HG03460 (cell line): ENCODE data around the gene BRD1.

Experiments
- ATAC-seq: cut with Tn5 transposase; IDR thresholded peaks from one replicate; pipeline ENCODE4 v1.9.1; 2021; ENCODE audit not compliant: unreplicated experiment

Gene BRD1

GRCh38 chr22:49754696-49755630 lies 72.7 kb downstream of the BRD1 start:
- ATAC-seq = no peak

DNA sequence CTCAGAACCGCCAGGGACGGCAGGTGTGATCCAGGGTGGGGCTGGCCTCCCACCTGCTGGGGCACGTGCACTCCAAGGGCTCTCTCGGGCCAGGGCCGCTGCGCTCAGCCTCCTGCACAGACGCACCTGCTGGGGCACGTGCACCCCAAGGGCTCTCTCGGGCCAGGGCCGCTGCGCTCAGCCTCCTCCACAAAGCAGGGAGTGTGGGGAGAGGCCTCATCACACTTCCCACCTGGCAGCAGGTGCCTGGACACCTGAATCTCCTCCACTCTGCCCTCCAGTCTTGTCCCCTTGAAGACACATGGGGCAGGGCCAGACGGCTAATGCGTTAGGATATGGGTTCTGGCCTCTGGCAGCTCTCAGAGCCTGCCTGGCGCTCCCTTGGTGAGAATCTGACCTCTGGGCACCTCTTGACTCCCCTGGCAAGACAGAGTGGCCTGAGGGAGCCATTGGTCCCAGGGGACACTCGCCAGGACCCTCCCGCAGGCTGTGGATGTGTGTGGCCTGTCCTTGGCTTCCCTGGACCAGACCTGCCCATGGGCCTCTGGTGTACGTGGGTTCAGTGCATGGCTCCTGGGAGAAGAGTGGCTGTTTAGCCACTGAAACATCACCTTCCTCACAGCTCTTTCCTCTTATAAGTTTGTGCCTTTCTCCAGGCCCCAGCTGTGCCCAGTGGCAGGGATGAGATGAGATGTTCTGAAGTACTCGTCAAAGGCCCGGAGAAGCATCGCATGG lies 73.5 kb downstream of the BRD1 start:
- no peak for ATAC-seq

DNA sequence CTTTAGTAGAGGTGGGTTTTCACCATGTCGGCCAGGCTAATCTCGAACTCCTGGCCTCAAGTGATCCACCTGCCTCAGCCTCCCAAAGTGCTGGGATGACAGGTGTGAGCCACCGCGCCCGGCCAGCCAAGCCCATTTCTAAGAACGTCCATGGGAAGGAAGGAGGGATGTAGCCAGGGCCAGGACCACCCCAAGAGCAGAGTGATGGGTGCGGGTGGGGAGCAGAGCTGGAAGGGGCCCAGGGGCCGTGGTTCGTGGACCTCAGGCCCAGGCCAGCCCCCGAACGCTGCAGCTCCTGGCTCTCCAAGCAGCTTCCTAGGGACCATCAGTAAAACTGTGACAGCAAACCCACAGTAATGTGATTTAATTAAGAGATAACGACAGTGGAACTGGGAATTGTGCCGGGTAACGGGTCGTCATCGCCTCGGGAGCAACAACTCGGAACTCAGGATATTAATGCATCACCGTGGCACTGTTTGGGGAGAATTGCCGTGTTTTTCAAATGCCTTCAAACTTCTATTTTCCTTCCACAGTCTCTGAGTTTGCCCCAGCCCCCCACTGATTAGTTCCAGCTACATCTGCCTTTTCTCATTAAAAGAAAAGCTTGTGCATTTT lies 74.3 kb downstream of the BRD1 start:
- ATAC-seq = no peak

DNA sequence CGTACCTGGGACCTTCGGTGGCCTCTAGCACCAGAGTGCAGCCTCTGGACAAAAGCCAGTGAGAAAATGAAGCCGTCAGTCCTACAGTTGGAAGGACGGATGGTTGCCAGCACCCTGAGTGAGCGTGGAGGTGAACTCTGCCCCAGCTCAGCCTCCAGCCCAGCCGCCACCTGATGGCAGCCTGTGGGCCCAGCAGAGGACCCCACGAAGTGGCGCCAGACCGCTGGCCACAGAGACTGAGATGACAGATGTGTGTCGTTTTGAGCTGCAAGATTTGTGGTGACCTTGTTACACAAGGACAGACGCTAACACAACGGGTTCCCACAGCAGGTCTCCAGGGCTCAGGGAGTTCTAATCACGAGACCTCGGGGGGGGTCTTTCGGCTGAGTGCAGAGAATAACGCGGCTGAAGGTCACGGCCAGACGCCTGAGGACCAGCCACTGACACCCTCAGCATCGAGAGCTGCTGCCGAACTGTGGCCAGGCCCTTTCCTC lies 75.0 kb downstream of the BRD1 start:
- ATAC-seq = no peak

DNA sequence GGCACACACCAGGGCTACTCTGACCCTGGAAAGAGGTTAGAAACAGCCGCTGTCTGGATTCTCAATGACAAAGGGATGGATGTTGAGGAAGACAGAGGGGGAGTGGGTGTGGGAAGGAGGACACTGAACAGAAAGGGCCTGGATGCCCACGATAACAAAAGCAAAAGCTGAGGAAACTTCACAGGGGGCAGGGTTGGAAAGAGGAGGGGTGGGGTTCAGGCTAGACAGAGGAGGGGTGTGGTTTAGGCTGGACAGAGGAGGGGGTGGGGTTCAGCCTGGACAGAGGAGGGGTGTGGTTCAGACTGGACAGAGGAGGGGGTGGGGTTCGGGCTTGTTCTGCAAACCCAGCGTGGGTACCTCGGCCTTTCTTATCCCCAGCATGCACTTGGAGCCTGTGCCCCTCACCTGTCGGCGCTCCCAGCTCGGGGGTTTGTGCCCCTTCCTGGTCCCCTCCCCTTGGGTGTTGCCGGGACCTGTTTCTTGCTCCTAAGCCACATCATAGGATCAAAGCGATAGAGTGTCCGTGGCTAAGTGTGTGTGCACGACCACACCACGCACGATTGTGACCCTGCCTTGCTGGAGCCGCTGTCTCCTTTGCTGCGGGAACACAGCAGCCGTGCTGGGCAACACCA lies 75.6 kb downstream of the BRD1 start:
- ATAC-seq = no peak

DNA sequence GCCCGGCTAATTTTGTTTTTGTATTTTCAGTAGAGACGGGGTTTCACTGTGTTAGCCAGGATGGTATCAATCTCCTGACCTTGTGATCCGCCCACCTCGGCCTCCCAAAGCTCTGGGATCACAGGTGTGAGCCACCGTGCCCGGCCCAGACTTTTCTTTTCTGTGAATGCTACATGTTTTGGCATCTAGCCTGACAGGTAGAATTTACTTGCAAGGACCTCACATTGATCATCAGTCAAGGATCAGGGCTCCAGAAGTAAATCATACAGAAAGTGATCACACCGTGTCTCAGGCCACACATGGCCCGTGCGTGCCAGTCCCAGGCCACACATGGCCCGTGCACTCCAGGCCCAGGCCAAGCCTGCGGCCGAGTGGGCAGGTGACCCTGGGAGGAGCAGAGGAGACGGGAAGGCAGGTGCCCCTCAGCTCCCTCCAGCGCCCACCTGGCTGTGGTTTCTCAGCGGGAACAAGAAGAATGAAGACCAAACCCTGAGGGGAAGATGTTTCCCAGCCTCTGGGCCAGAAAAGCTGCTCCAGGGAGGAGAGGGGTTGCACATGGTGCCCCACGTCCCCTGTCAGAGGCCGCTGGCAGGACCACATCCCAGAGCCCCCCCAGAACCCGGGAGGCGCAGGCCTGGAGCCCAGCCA lies 76.2 kb downstream of the BRD1 start:
- no peak for ATAC-seq

GRCh38 chr22:49749885-49750510 lies 77.7 kb downstream of the BRD1 start:
- ATAC-seq = no peak

- ATAC-seq = no peak
Measured at GRCh38 chr22:49749227-49749626, 78.4 kb downstream of the BRD1 start.

DNA sequence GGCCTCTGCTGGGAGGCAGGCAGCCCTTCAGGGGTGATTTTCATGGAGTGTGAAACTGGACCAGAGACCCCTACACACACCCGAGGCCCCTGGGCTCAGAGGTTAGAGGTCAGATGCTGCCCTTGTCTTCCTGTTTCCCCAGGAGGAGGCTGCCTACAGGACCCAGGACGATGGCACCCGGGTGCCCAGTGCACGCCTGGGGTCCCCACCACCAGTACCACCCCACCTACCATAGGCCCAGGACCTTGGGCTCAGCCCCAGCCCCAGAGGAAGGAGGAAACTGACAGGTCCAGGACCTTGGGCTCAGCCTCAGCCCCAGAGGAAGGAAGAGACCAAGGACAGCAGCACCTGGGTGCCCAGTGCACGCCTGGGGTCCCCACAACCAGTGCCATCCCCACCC lies 79.2 kb downstream of the BRD1 start:
- no peak for ATAC-seq

- no peak for ATAC-seq
Measured at GRCh38 chr22:49747716-49748115, 80.0 kb downstream of the BRD1 start.

GRCh38 chr22:49747130-49747529 lies 80.5 kb downstream of the BRD1 start:
- ATAC-seq = no peak

- ATAC-seq = no peak
Measured at GRCh38 chr22:49746065-49746464, 81.6 kb downstream of the BRD1 start.

DNA sequence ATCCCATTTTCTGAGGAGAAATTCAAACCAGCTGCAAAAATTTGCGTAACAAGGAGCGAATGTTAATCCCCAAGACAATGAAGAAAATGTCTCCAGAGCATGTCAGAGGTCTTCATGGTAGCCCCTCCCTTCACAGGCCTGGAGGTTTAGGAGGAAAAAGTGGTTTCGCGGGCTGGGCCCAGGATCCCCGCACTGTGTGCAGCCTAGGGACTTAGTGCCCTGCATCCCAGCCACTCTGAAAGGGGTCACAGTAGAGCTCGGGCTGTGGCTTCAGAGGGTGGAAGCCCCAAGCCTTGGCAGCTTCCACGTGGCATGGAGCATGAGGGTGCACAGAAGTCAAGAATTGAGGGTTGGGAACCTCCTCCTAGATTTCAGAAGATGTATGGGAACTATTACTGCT lies 87.4 kb downstream of the BRD1 start:
- ATAC-seq = no peak

- ATAC-seq = no peak
Measured at GRCh38 chr22:49739138-49739537, 88.5 kb downstream of the BRD1 start.

GRCh38 chr22:49738566-49738965 lies 89.1 kb downstream of the BRD1 start:
- ATAC-seq = no peak

GRCh38 chr22:49738006-49738405 lies 89.7 kb downstream of the BRD1 start:
- ATAC-seq = no peak

- ATAC-seq = no peak
Measured at GRCh38 chr22:49737101-49737551, 90.5 kb downstream of the BRD1 start.

- no peak for ATAC-seq
Measured at GRCh38 chr22:49736538-49736937, 91.1 kb downstream of the BRD1 start.

DNA sequence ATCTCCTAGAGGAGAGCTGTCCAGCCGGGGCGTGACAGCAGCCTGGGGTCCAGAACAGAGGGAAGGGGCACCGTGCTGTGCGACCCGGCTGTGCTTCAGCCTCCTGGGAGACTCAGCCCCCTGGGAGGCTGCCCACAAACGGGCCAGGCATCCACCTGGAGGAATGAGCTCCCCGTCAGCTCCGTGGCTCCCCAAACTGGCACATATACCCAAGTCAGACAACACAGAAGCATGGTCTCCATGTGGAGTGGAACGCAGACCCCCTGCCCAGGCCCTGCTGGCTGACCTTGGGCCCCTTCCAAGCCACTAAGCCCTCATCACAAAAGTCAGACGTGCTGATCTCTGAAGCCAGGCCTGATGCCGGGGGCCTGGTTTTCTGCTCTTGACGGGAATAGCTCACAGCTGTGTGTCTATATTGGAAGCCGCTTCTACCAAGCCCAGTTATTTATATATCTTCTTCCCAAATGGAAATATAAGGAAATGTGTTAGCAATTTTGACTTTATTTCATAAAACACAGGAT lies 91.7 kb downstream of the BRD1 start:
- ATAC-seq = no peak

DNA sequence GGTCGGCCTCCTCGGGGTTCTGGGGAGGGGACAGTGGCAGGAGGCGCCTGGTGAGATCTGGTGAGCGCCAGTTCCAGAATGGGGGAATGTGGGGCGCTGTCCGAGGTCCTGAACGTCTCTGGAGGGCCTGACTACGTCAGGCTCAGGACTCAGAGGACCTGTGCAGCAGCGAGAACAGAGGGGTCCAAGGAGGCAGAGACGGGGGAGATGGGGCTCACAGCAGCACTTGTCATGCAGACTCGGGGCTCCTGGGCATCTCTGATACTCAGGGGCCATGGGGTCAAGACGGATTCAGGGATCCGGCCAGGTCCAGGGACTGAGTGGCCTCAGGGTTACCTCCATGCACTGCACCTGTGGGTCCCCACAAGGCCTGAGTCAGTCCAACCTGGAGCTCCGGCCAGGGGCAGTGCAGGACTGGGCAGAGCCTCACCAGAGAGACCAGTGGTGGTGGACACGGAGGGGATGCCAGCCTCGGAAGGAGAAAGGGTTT lies 92.2 kb downstream of the BRD1 start:
- ATAC-seq = no peak
